Mammary epithelial cell (primary cell): ENCODE data around the gene MAPK13.

Source experiments
- EZH2 ChIP-seq: IDR thresholded peaks from 2 replicates; pipeline ENCODE4 v1.6.1; 2012; ENCODE audit warnings: low read length, inconsistent platforms, borderline replicate concordance
- TF ChIP-seq, protein P1 (sequence below), 2 donors: IDR thresholded peaks in 1 of 2; conservative IDR thresholded peaks in 1 of 2; 2 replicates each; pipeline ENCODE4 v1.5.1; 2011 to 2012; ENCODE audit warnings: inconsistent platforms in 2 of 2, low read length in 2 of 2, mild to moderate bottlenecking in 2 of 2, control low read depth in 1 of 2, low read depth in 1 of 2; ENCODE audit not compliant: insufficient read depth in 1 of 2; ENCODE audit errors: extremely low read depth in 1 of 2

DNA sequence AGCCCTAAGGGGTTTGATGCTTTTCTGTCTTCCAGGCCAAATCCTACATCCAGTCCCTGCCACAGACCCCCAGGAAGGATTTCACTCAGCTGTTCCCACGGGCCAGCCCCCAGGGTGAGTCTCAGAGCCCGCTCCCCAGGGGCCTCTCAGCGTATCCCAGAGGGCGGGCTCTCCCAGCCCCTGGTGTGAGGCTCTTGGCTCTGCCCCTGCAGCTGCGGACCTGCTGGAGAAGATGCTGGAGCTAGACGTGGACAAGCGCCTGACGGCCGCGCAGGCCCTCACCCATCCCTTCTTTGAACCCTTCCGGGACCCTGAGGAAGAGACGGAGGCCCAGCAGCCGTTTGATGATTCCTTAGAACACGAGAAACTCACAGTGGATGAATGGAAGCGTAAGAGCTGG, 8.4 kb downstream of the MAPK13 start:
- TF ChIP-seq, protein P1, sequence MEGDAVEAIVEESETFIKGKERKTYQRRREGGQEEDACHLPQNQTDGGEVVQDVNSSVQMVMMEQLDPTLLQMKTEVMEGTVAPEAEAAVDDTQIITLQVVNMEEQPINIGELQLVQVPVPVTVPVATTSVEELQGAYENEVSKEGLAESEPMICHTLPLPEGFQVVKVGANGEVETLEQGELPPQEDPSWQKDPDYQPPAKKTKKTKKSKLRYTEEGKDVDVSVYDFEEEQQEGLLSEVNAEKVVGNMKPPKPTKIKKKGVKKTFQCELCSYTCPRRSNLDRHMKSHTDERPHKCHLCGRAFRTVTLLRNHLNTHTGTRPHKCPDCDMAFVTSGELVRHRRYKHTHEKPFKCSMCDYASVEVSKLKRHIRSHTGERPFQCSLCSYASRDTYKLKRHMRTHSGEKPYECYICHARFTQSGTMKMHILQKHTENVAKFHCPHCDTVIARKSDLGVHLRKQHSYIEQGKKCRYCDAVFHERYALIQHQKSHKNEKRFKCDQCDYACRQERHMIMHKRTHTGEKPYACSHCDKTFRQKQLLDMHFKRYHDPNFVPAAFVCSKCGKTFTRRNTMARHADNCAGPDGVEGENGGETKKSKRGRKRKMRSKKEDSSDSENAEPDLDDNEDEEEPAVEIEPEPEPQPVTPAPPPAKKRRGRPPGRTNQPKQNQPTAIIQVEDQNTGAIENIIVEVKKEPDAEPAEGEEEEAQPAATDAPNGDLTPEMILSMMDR (conservative IDR thresholded peaks at IDR 0.05 in 1 of 2, IDR thresholded peaks at IDR 0.05 in 1 of 2; ENCODE audit: extremely low read depth in 1 of 2, insufficient read depth in 1 of 2, low read depth in 1 of 2, low read length in 2 of 2): no peak
- no peak for TF ChIP-seq EZH2
